ENCODE results near the gene PPP3R1. TPM values are rescaled to one million over a fixed set of nuclear protein-coding genes. Genes with fewer than 3 reads are reported as not detected.

The PPP3R1 gene
- polyA plus RNA-seq, 1 donor (not counting 4 experiments of a cell fraction or from before 2014, with no cell fraction given), result 21.6 TPM

DNA sequence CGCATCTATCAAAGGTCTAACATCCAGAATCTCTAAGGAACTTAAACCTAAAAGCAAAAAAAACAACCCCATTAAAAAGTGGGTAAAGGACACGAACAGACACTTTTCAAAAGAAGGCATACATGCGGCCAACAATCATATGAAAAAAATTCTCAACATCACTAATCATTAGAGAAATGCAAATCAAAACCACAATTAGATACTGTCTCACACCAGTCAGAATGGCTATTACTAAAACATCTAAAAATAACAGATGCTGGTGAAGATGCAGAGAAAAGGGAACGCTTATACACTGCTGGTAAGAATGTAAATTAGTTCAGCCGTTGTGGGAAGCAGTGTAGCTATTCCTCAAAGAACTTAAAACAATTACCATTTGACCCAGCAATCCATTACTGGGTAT lies 38.0 kb downstream of the PPP3R1 start:
- H3K36me3 ChIP-seq (ENCODE audit: control insufficient read depth in 2 of 2, extremely low read depth in 1 of 2, insufficient read depth in 2 of 2, low read length in 2 of 2), result peaks cover 0 to 10% of the 10 kb centered on the region in 2 experiments
- FAIRE-seq, result peak; percentile 39
- DNase-seq (ENCODE audit: low read depth, low spot score), result no peak
- no peak overlapping the region for H3K4me2 ChIP-seq (ENCODE audit: control insufficient read depth, extremely low read depth, insufficient read depth, low read depth, low read length)
- no peaks in the 10 kb centered on the region for H3K9me1 ChIP-seq (ENCODE audit: control insufficient read depth, extremely low read depth, insufficient read depth, low read length)
- dilution Hi-C loops (cut with MboI; ENCODE audit: extremely low pct_ligation_motif_present, low sequenced_read_pairs), result no loop called here
- H3K4me3 ChIP-seq (ENCODE audit: control insufficient read depth in 2 of 3, extremely low read depth in 1 of 3, insufficient read depth in 2 of 3, low read depth in 1 of 3, low read length in 3 of 3), result no peak overlapping the region
- H3K27me3 ChIP-seq (ENCODE audit: control insufficient read depth, extremely low read depth, insufficient read depth, low read length), result no peaks in the 10 kb centered on the region
- H3K27ac ChIP-seq (ENCODE audit: control insufficient read depth, insufficient read depth, low read length), result no peak overlapping the region
- TF ChIP-seq, protein P1, sequence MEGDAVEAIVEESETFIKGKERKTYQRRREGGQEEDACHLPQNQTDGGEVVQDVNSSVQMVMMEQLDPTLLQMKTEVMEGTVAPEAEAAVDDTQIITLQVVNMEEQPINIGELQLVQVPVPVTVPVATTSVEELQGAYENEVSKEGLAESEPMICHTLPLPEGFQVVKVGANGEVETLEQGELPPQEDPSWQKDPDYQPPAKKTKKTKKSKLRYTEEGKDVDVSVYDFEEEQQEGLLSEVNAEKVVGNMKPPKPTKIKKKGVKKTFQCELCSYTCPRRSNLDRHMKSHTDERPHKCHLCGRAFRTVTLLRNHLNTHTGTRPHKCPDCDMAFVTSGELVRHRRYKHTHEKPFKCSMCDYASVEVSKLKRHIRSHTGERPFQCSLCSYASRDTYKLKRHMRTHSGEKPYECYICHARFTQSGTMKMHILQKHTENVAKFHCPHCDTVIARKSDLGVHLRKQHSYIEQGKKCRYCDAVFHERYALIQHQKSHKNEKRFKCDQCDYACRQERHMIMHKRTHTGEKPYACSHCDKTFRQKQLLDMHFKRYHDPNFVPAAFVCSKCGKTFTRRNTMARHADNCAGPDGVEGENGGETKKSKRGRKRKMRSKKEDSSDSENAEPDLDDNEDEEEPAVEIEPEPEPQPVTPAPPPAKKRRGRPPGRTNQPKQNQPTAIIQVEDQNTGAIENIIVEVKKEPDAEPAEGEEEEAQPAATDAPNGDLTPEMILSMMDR (optimal IDR thresholded peaks at IDR 0.05 in 1 of 3, IDR thresholded peaks at IDR 0.05 in 1 of 3, conservative IDR thresholded peaks at IDR 0.05 in 1 of 3; ENCODE audit: extremely low read depth in 1 of 3, insufficient read depth in 2 of 3, low read length in 3 of 3), result no peak
- TF ChIP-seq EZH2 (IDR thresholded peaks at IDR 0.05; ENCODE audit: low read length), result no peak
- no peaks in the 10 kb centered on the region for H3K9me3 ChIP-seq (ENCODE audit: control insufficient read depth, low read depth, low read length)
- H3K9ac ChIP-seq (ENCODE audit: control insufficient read depth, extremely low read depth, insufficient read depth, low read length), result no peak overlapping the region
- H3K4me1 ChIP-seq (ENCODE audit: control insufficient read depth, extremely low read depth, insufficient read depth, low read length), result peaks cover 21% of the 10 kb centered on the region
- peaks cover 94% of the 10 kb centered on the region for H3K79me2 ChIP-seq (ENCODE audit: control insufficient read depth, insufficient read depth, low read length)
- H2AFZ ChIP-seq (ENCODE audit: control insufficient read depth, low read length), result no peak overlapping the region
- H4K20me1 ChIP-seq (ENCODE audit: control insufficient read depth, extremely low read depth, insufficient read depth, low read length), result peaks cover 4% of the 10 kb centered on the region

DNA sequence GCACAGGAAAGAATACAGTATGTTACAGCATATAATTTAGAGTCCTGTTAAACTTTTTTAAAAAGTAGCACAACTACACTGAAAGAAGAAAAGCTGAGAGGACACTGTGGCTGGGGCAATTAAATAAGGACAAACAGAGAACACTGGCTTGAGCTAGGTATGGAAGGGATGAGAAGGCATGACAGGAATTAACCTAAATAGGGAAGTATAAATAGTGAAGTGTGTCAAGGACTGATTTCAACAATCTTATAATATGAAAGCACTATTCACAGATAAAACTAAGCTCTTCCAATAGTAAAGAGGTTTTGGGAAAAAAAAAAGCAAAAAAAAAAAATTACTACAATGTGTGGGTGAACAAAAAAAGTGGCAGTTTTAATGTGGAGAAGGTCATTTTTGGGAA lies 45.5 kb downstream of the PPP3R1 start:
- Histone ChIP-seq H3K9ac (ENCODE audit: control insufficient read depth, extremely low read depth, insufficient read depth, low read length) (no peak overlapping the region), H2AFZ (ENCODE audit: control insufficient read depth, low read length) (no peak overlapping the region), H3K4me1 (ENCODE audit: control insufficient read depth, extremely low read depth, insufficient read depth, low read length) (no peaks in the 10 kb centered on the region), H3K27me3 (ENCODE audit: control insufficient read depth, extremely low read depth, insufficient read depth, low read length) (no peaks in the 10 kb centered on the region), H4K20me1 (ENCODE audit: control insufficient read depth, extremely low read depth, insufficient read depth, low read length) (no peaks in the 10 kb centered on the region), H3K4me2 (ENCODE audit: control insufficient read depth, extremely low read depth, insufficient read depth, low read depth, low read length) (no peak overlapping the region), H3K4me3 (ENCODE audit: control insufficient read depth in 2 of 3, extremely low read depth in 1 of 3, insufficient read depth in 2 of 3, low read depth in 1 of 3, low read length in 3 of 3) (no peak overlapping the region), H3K36me3 (ENCODE audit: control insufficient read depth in 2 of 2, extremely low read depth in 1 of 2, insufficient read depth in 2 of 2, low read length in 2 of 2) (peaks cover 0 to 4% of the 10 kb centered on the region in 2 experiments), H3K27ac (ENCODE audit: control insufficient read depth, insufficient read depth, low read length) (no peak overlapping the region), H3K9me1 (ENCODE audit: control insufficient read depth, extremely low read depth, insufficient read depth, low read length) (no peaks in the 10 kb centered on the region), H3K79me2 (ENCODE audit: control insufficient read depth, insufficient read depth, low read length) (peaks cover 87% of the 10 kb centered on the region), H3K9me3 (ENCODE audit: control insufficient read depth, low read depth, low read length) (no peaks in the 10 kb centered on the region)
- DNase-seq (ENCODE audit: low read depth, low spot score), result no peak
- FAIRE-seq, result no peak
- no peak for TF ChIP-seq EZH2 (IDR thresholded peaks at IDR 0.05; ENCODE audit: low read length)
- TF ChIP-seq, protein P1 (optimal IDR thresholded peaks at IDR 0.05 in 1 of 3, IDR thresholded peaks at IDR 0.05 in 1 of 3, conservative IDR thresholded peaks at IDR 0.05 in 1 of 3; ENCODE audit: extremely low read depth in 1 of 3, insufficient read depth in 2 of 3, low read length in 3 of 3), result no peak
- dilution Hi-C loops (cut with MboI; ENCODE audit: extremely low pct_ligation_motif_present, low sequenced_read_pairs), result no loop called here

Data from keratinocyte (primary cell).